H9 (cell line): ENCODE data around the gene SPAG17. TPM values are rescaled to one million over a fixed set of nuclear protein-coding genes. Genes with fewer than 3 reads are reported as not detected.

ENCODE experiments used
- DNase-seq: peaks from one replicate; pipeline ENCODE4 v3.0.0-alpha.2; 2017
- H2AFZ ChIP-seq: one replicate; pipeline ENCODE4 v1.6.1; 2013; ENCODE audit warnings: mild to moderate bottlenecking, low read length, control low read depth, moderate library complexity
- H2AK5ac ChIP-seq: 2 replicates; pipeline ENCODE4 v1.6.1; 2013; ENCODE audit warnings: low read length, control low read depth, mixed read lengths; ENCODE audit not compliant: insufficient read length
- H2BK120ac ChIP-seq: one replicate; pipeline ENCODE4 v1.6.1; 2013; ENCODE audit warnings: low read depth, mild to moderate bottlenecking, low read length, control low read depth, inconsistent platforms; ENCODE audit not compliant: poor library complexity, severe bottlenecking
- H2BK12ac ChIP-seq: 2 replicates; pipeline ENCODE4 v1.6.1; 2013; ENCODE audit warnings: low read length, control low read depth, mixed read lengths, low read depth; ENCODE audit not compliant: insufficient read length
- H2BK15ac ChIP-seq: 2 replicates; pipeline ENCODE4 v1.6.1; 2013; ENCODE audit warnings: low read depth, low read length, control low read depth
- H2BK20ac ChIP-seq: one replicate; pipeline ENCODE4 v1.6.1; 2013; ENCODE audit warnings: low read depth, mild to moderate bottlenecking, low read length, control low read depth, inconsistent platforms; ENCODE audit not compliant: poor library complexity, severe bottlenecking
- H2BK5ac ChIP-seq: 2 replicates; pipeline ENCODE4 v1.6.1; 2013; ENCODE audit warnings: low read length, control low read depth, mixed read lengths; ENCODE audit not compliant: insufficient read length
- H3K14ac ChIP-seq: 2 replicates; pipeline ENCODE4 v1.6.1; 2013; ENCODE audit warnings: low read length, control low read depth; ENCODE audit not compliant: insufficient read depth
- H3K18ac ChIP-seq: 2 replicates; pipeline ENCODE4 v1.6.1; 2013; ENCODE audit warnings: low read depth, mild to moderate bottlenecking, mixed read lengths, low read length, control low read depth; ENCODE audit not compliant: insufficient read length
- H3K23ac ChIP-seq: 2 replicates; pipeline ENCODE4 v1.6.1; 2013; ENCODE audit warnings: low read length, control low read depth, mixed read lengths, low read depth; ENCODE audit not compliant: insufficient read length
- H3K23me2 ChIP-seq: 2 replicates; pipeline ENCODE4 v1.6.1; 2013; ENCODE audit warnings: low read depth, mild to moderate bottlenecking, mixed read lengths, low read length, control low read depth; ENCODE audit not compliant: insufficient read length, poor library complexity, severe bottlenecking
- H3K27ac ChIP-seq: 2 replicates; pipeline ENCODE4 v1.5.1; 2013; ENCODE audit warnings: low read length, control low read depth, mixed read lengths, low read depth; ENCODE audit not compliant: insufficient read length
- H3K27me3 ChIP-seq: 2 replicates; pipeline ENCODE4 v1.6.1; 2013; ENCODE audit warnings: low read length, control low read depth, inconsistent platforms; ENCODE audit not compliant: insufficient read depth
- H3K4ac ChIP-seq: 2 replicates; pipeline ENCODE4 v1.6.1; 2013; ENCODE audit warnings: low read depth, mild to moderate bottlenecking, control low read depth, inconsistent platforms, low read length, moderate library complexity
- H3K4me1 ChIP-seq: 2 replicates; pipeline ENCODE4 v1.6.1; 2013; ENCODE audit warnings: low read length, control low read depth, inconsistent platforms; ENCODE audit not compliant: insufficient read depth
- H3K4me2 ChIP-seq: 2 replicates; pipeline ENCODE4 v1.6.1; 2013; ENCODE audit warnings: low read length, control low read depth, mixed read lengths; ENCODE audit not compliant: insufficient read length, insufficient read depth
- H3K56ac ChIP-seq: 2 replicates; pipeline ENCODE4 v1.6.1; 2013; ENCODE audit warnings: low read depth, mild to moderate bottlenecking, mixed read lengths, low read length, control low read depth; ENCODE audit not compliant: insufficient read length
- H3K79me1 ChIP-seq: 2 replicates; pipeline ENCODE4 v1.6.1; 2013; ENCODE audit warnings: low read depth, mild to moderate bottlenecking, moderate library complexity, low read length, control low read depth, inconsistent platforms; ENCODE audit not compliant: insufficient read depth, poor library complexity, severe bottlenecking
- H3K79me2 ChIP-seq: 2 replicates; pipeline ENCODE4 v1.6.1; 2013; ENCODE audit warnings: low read length, control low read depth, inconsistent platforms; ENCODE audit not compliant: insufficient read depth
- H3K9ac ChIP-seq: 2 replicates; pipeline ENCODE4 v1.6.1; 2013; ENCODE audit warnings: low read length, control low read depth, mixed read lengths; ENCODE audit not compliant: insufficient read length; ENCODE audit errors: extremely low read depth
- H3K9me3 ChIP-seq: one replicate; pipeline ENCODE4 v1.6.1; 2013; ENCODE audit warnings: low read depth, low read length, inconsistent platforms; ENCODE audit not compliant: control insufficient read depth
- H3T11ph ChIP-seq: one replicate; pipeline ENCODE4 v1.6.1; 2013; ENCODE audit warnings: mild to moderate bottlenecking, low read length, control low read depth, inconsistent platforms
- H4K20me1 ChIP-seq: one replicate; pipeline ENCODE4 v1.6.1; 2013; ENCODE audit not compliant: control insufficient read depth, insufficient read length, insufficient read depth
- H4K5ac ChIP-seq: 2 replicates; pipeline ENCODE4 v1.6.1; 2013; ENCODE audit warnings: low read depth, mild to moderate bottlenecking, mixed read lengths, low read length, control low read depth; ENCODE audit not compliant: insufficient read length
- H4K8ac ChIP-seq: replicated peaks from 2 replicates; pipeline ENCODE4 v1.6.1; 2013; ENCODE audit warnings: low read length, control low read depth, mixed read lengths, low read depth; ENCODE audit not compliant: insufficient read length
- H4K91ac ChIP-seq: 2 replicates; pipeline ENCODE4 v1.6.1; 2013; ENCODE audit warnings: low read depth, mild to moderate bottlenecking, moderate library complexity, mixed read lengths, low read length, control low read depth; ENCODE audit not compliant: insufficient read length
- H3K27ac Mint-ChIP-seq, 3 experiments: 2 replicates in 2 of 3; 3 replicates in 1 of 3; pipeline ENCODE4 v1.8.0; 2020 to 2021; ENCODE audit warnings: mixed read lengths in 3 of 3, mild to moderate bottlenecking in 1 of 3, moderate library complexity in 1 of 3
- H3K27me3 Mint-ChIP-seq: 2 replicates; pipeline ENCODE4 v1.8.0; 2021; ENCODE audit warnings: low read depth, mild to moderate bottlenecking, moderate library complexity, mixed read lengths
- H3K36me3 Mint-ChIP-seq, 3 experiments: 2 replicates in 2 of 3; 3 replicates in 1 of 3; pipeline ENCODE4 v1.8.0; 2020 to 2021; ENCODE audit warnings: low read depth in 3 of 3, mixed read lengths in 3 of 3; ENCODE audit not compliant: insufficient read depth in 1 of 3
- H3K4me1 Mint-ChIP-seq, 2 experiments: 2 replicates each; pipeline ENCODE4 v1.8.0; 2020; ENCODE audit warnings: mixed read lengths in 2 of 2
- H3K4me3 Mint-ChIP-seq, 2 experiments: 2 replicates in 1 of 2; 3 replicates in 1 of 2; pipeline ENCODE4 v1.8.0; 2020 to 2021; ENCODE audit warnings: mild to moderate bottlenecking in 2 of 2, mixed read lengths in 2 of 2, moderate library complexity in 1 of 2
- H3K9me3 Mint-ChIP-seq, 2 experiments: 2 replicates in 1 of 2; 3 replicates in 1 of 2; pipeline ENCODE4 v1.8.0; 2020; ENCODE audit warnings: mild to moderate bottlenecking in 2 of 2, mixed read lengths in 2 of 2, moderate library complexity in 1 of 2
- WGBS: extraction: QIAGEN DNeasy Blood & Tissue Kit; methylation state at CpG from one replicate; pipeline ENCODE4 v1.1.7; 2013; ENCODE audit warnings: missing lambda C conversion rate, low lambda C conversion rate, mixed read lengths; ENCODE audit not compliant: insufficient read length; ENCODE audit errors: extremely low coverage; 5-methylcytosine and 5-hydroxymethylcytosine counted together
- total RNA-seq: library from RNA; stranded (reverse); gene quantifications from 2 replicates; pipeline ENCODE4 v1.2.1, GENCODE V29; 2021
- TF ChIP-seq, protein P1 (sequence below): fragments of 200-600 bp; sonication (generic); conservative IDR thresholded peaks from 3 replicates; pipeline ENCODE4 v1.8.0; 2021; ENCODE audit warnings: antibody characterized with exemption, mild to moderate bottlenecking

The SPAG17 gene
- total RNA-seq, 1 experiment from 2014 or later = 0.37 TPM

DNA sequence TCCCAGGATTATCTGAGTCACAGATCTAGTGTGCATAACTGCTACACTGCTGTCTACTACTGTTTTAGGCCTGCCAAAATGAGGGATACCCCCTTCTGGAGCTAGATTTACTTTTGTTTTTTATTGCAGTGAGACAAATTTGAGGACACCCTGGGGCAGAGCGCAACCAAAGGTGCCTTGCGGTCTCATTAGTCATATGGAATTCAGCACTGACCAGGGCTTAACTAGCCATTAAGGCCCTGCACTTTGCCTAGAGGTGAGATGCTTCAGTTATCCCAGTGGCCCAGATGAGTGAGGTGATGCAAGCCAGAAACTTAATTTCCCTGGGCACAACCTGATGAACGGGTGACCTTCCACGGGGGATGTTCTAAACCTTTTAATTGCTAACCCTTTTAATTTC is 998 bp upstream of the SPAG17 start:
- no peak for DNase-seq
- WGBS = no CpG with 5 or more reads among the region's 4 CpGs
- no peak overlapping the region for H3K4me3 Mint-ChIP-seq

More for the DNA sequence above, 998 bp upstream of the SPAG17 start:
- H2BK120ac ChIP-seq = no peak overlapping the region
- H2AFZ ChIP-seq = no peak overlapping the region
- no peak overlapping the region for H2AK5ac ChIP-seq
- no peak overlapping the region for H2BK5ac ChIP-seq
- no peak overlapping the region for H2BK12ac ChIP-seq
- H4K8ac ChIP-seq = no peak overlapping the region
- H4K20me1 ChIP-seq = no peaks in the 10 kb centered on the region
- H3K23me2 ChIP-seq = peaks cover 3% of the 10 kb centered on the region
- no peak overlapping the region for H3T11ph ChIP-seq
- no peak overlapping the region for H2BK20ac ChIP-seq
- TF ChIP-seq, protein P1, sequence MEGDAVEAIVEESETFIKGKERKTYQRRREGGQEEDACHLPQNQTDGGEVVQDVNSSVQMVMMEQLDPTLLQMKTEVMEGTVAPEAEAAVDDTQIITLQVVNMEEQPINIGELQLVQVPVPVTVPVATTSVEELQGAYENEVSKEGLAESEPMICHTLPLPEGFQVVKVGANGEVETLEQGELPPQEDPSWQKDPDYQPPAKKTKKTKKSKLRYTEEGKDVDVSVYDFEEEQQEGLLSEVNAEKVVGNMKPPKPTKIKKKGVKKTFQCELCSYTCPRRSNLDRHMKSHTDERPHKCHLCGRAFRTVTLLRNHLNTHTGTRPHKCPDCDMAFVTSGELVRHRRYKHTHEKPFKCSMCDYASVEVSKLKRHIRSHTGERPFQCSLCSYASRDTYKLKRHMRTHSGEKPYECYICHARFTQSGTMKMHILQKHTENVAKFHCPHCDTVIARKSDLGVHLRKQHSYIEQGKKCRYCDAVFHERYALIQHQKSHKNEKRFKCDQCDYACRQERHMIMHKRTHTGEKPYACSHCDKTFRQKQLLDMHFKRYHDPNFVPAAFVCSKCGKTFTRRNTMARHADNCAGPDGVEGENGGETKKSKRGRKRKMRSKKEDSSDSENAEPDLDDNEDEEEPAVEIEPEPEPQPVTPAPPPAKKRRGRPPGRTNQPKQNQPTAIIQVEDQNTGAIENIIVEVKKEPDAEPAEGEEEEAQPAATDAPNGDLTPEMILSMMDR = no peak
- no peak overlapping the region for H3K4me2 ChIP-seq
- H3K9me3 Mint-ChIP-seq = peaks cover 0 to 4% of the 10 kb centered on the region in 2 experiments; a peak in 4 of 5 replicates
- no peak overlapping the region for H4K5ac ChIP-seq
- H3K9ac ChIP-seq = no peak overlapping the region
- H3K27me3 ChIP-seq = no peaks in the 10 kb centered on the region
- H3K27ac Mint-ChIP-seq = no peak overlapping the region
- no peak overlapping the region for H3K4ac ChIP-seq
- no peaks in the 10 kb centered on the region; the same call in 1 of the 2 replicates for H3K4me1 ChIP-seq
- no peaks in the 10 kb centered on the region for H3K79me1 ChIP-seq
- peaks cover 0 to 9% (median 0%) of the 10 kb centered on the region in 3 experiments; a peak in 3 of 7 replicates for H3K36me3 Mint-ChIP-seq
- H3K18ac ChIP-seq = no peak overlapping the region
- H3K14ac ChIP-seq = no peak overlapping the region
- H3K56ac ChIP-seq = no peak overlapping the region
- H3K79me2 ChIP-seq = no peaks in the 10 kb centered on the region
- H3K27ac ChIP-seq = no peak overlapping the region
- H3K23ac ChIP-seq = no peak overlapping the region
- H3K9me3 ChIP-seq = no peaks in the 10 kb centered on the region
- H2BK15ac ChIP-seq = no peak overlapping the region
- peaks cover 30 to 31% of the 10 kb centered on the region in 2 experiments for H3K4me1 Mint-ChIP-seq
- no peak overlapping the region for H4K91ac ChIP-seq
- no peaks in the 10 kb centered on the region; the same call in 1 of the 2 replicates for H3K27me3 Mint-ChIP-seq
